Cardiac muscle cell (in vitro differentiated cells and primary cell): ENCODE results near the gene ERBB4. TPM values are rescaled to one million over a fixed set of nuclear protein-coding genes. Genes with fewer than 3 reads are reported as not detected.

Experiments used
- DNase-seq, 2 donors: peaks; one replicate each; pipeline versions ENCODE4 v3.0.0 to v3.0.0-alpha.2; 2010 to 2017; ENCODE audit warnings: low read depth in 1 of 2, low spot score in 1 of 2
- H3K27ac ChIP-seq: fragments of 200-600 bp; sonication (generic); 2 replicates; pipeline ENCODE4 v1.5.1; 2016
- H3K27me3 ChIP-seq: fragments of 200-600 bp; sonication (generic); 2 replicates; pipeline ENCODE4 v1.6.0; 2016; ENCODE audit warnings: control low read depth
- H3K36me3 ChIP-seq: fragments of 200-600 bp; sonication (generic); 2 replicates; pipeline ENCODE4 v1.5.1; 2016; ENCODE audit warnings: control low read depth
- H3K4me1 ChIP-seq: fragments of 200-600 bp; sonication (generic); 2 replicates; pipeline ENCODE4 v1.8.1; 2017; ENCODE audit warnings: low read depth, mild to moderate bottlenecking, mixed run types
- H3K4me3 ChIP-seq: fragments of 200-600 bp; sonication (generic); 2 replicates; pipeline ENCODE4 v1.5.1; 2016; ENCODE audit warnings: mild to moderate bottlenecking
- H3K9me3 ChIP-seq: fragments of 200-600 bp; sonication (generic); 2 replicates; pipeline ENCODE4 v1.5.1; 2017; ENCODE audit warnings: low read depth, mild to moderate bottlenecking, control low read depth
- CTCF ChIP-seq: IDR thresholded peaks from 2 replicates; pipeline ENCODE4 v1.5.1; 2012; ENCODE audit warnings: low read depth, mild to moderate bottlenecking, low read length
- polyA plus RNA-seq: library from polyadenylated mRNA; unstranded; fragments of >200 nt; fragmentation: Nextera tagmentation; extraction: Ambion mirVana; gene quantifications from 2 replicates; pipeline ENCODE4 v1.2.1, GENCODE V29; 2016
- total RNA-seq: library from RNA; depleted of rRNA; stranded (reverse); fragments of >200 nt; gene quantifications from 2 replicates; pipeline ENCODE4 v1.2.3, GENCODE V29; 2016

Gene ERBB4
- total and polyA plus RNA-seq, 2 experiments from 2014 or later, result 38.1 to 42.1 TPM

GRCh38 chr2:211845338-211846035 is 693.1 kb downstream of the ERBB4 start:
- H3K4me1 ChIP-seq, result peaks cover 8% of the 10 kb centered on the region
- TF ChIP-seq CTCF, result no peak
- H3K4me3 ChIP-seq, result no peak overlapping the region
- H3K27ac ChIP-seq, result no peak overlapping the region
- H3K9me3 ChIP-seq, result no peaks in the 10 kb centered on the region
- no peaks in the 10 kb centered on the region for H3K36me3 ChIP-seq
- H3K27me3 ChIP-seq, result no peaks in the 10 kb centered on the region
- no peak for DNase-seq

- no peaks in the 10 kb centered on the region for H3K9me3 ChIP-seq
- H3K36me3 ChIP-seq, result no peaks in the 10 kb centered on the region
- H3K27ac ChIP-seq, result no peak overlapping the region
- H3K4me3 ChIP-seq, result no peak overlapping the region
- no peaks in the 10 kb centered on the region for H3K4me1 ChIP-seq
- TF ChIP-seq CTCF, result no peak
- H3K27me3 ChIP-seq, result no peaks in the 10 kb centered on the region
- DNase-seq, result no peak
Measured at GRCh38 chr2:211837706-211838105, 700.9 kb downstream of the ERBB4 start.

- H3K27me3 ChIP-seq, result no peaks in the 10 kb centered on the region
- H3K4me1 ChIP-seq, result no peaks in the 10 kb centered on the region
- H3K27ac ChIP-seq, result no peak overlapping the region
- no peak for DNase-seq
- no peak overlapping the region for H3K4me3 ChIP-seq
- no peaks in the 10 kb centered on the region for H3K9me3 ChIP-seq
- TF ChIP-seq CTCF, result no peak
- H3K36me3 ChIP-seq, result no peaks in the 10 kb centered on the region
Measured at GRCh38 chr2:211837206-211837605, 701.4 kb downstream of the ERBB4 start.

- Histone ChIP-seq H3K4me3 (no peak overlapping the region), H3K27ac (no peak overlapping the region), H3K4me1 (no peaks in the 10 kb centered on the region), H3K9me3 (no peaks in the 10 kb centered on the region), H3K36me3 (no peaks in the 10 kb centered on the region), H3K27me3 (no peaks in the 10 kb centered on the region)
- TF ChIP-seq CTCF, result no peak
- DNase-seq, result no peak
Measured at GRCh38 chr2:211836409-211836808, 702.2 kb downstream of the ERBB4 start.

- H3K9me3 ChIP-seq, result no peaks in the 10 kb centered on the region
- H3K4me1 ChIP-seq, result no peaks in the 10 kb centered on the region
- TF ChIP-seq CTCF, result no peak
- H3K4me3 ChIP-seq, result no peak overlapping the region
- DNase-seq, result no peak
- H3K27me3 ChIP-seq, result no peaks in the 10 kb centered on the region
- H3K36me3 ChIP-seq, result no peaks in the 10 kb centered on the region
- H3K27ac ChIP-seq, result no peak overlapping the region
Measured at GRCh38 chr2:211835695-211836094, 702.9 kb downstream of the ERBB4 start.
